NCI-H1694 (cell line): Measurements from ENCODE around the gene ACAP2.
"Not testable (repeated sequence)": the region's sequence is repeated elsewhere in the genome, so short reads cannot be mapped to it uniquely, and the experiment has no call there.

Experiments used
- DNase-seq: peaks from one replicate; lab custom pipeline; 2025; lab: John Stamatoyannopoulos, UW

The ACAP2 gene

DNA sequence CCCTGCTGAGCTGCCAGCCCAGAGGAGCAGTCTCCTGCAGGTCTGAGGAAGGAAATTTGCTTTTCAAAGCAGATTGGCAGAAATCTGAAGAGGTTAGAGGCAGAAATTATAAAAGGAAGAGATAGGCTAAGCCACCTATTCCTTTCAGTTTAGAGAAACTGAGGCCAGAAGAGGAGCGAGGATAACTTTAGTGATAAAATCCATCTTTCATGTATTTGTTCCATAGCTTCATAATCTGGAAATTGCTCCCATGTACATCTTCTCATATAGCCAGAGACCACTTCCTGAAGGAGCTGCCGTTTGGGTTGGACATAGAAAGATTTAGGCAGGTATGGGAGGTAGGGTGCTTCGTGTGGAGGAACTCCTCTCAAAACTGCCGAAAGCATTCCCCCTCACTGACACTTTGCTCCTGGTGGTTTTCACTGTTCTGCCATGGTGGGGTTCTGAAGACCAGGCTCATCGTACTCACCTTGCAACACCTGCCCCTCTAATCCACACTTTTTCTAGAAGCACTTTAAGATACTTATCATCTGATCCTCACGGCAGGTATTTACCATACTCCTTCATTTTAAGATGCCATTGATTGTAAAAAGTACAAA is 670 bp upstream of the ACAP2 start:
- no peak for DNase-seq

DNA sequence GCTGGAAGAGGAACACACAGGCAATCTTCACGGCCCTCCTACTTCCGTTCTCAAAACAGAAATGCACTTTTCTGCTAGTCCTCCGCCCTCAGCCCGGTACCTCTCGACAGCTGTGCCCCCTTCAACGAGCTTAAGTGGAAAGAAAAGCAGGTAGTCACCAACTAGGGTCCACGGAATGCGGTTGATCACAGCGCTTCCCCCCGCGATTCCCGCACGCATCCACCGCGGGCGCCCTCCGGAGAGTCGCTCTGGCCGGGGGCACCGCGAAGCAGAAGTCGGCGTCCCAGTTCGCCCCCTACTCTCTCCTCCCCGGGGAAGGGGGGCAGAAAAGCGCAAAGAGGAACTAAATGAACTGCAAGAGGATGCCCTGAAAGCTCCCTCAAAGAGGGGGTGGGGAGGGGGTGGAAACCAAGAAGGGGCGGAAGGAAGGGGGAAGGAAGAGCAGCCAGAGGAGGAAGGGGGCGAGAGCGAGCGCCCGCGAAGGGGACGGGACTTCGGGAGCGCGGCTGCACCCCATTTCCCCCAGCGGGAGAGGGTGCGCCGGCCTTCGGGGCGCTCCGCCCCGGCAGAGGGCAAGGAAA is 738 bp downstream of the ACAP2 start:
- DNase-seq, result no peak

DNA sequence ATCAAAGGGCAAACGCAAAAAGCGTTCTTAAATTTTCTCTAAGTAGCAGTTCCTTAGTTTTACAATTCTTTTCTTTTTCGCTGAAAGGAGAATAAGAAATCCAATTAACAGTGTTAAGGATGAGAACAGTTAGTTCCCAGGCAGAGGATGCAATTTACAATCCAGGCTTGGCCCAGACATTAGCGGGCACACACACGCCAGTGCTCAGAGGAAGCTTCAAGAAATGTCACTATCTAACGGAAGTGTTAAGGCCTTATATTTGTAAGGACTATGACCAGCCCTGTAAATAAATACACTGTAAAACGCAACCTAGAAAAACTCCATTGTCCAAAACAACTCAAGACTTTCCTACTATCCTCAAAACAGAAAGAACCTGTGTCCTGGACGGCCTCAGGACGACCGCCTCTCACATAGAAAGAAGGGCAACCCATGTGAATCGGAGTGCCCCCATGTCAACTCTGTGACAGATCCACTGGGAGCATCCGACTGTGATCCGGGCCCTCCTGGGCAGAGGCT is 1.3 kb downstream of the ACAP2 start:
- DNase-seq, result peak; percentile 7

DNA sequence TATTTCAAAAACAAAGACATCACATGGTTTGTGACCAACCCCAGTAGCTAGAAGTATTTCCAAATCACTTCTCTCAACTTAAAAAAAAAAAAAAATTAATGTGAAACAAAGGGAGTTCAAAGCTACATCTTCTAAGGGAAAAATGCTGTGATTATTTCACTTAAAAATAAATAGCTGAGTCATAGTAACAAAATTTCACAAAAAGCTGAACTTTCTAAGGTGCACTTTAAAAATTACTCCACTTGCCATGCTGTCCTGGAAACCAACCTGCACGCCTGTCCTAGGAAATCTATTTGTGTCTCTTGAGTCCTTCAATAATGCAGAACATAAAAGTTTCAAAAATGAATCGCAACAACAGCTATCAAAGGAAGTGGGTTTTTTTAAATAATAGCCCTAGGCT is 1.8 kb downstream of the ACAP2 start:
- no peak for DNase-seq

DNA sequence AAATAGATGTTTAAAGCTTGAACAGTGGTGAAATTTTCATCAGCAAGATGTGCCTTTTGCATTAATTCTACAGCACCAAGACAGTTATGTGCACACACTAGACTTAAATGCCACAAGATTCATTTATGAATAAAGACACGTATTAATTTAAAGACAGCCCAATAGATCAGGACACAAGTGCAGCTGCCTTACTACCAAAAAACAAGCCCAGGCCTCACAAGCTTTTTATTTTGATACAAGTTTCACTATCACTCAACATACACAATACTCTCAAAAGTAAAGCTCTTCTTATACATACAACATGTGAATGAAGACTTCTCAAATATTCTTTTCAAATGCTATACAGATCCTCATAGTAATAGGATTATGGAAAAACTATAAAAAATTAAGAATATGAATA is 2.4 kb downstream of the ACAP2 start:
- no peak for DNase-seq

DNA sequence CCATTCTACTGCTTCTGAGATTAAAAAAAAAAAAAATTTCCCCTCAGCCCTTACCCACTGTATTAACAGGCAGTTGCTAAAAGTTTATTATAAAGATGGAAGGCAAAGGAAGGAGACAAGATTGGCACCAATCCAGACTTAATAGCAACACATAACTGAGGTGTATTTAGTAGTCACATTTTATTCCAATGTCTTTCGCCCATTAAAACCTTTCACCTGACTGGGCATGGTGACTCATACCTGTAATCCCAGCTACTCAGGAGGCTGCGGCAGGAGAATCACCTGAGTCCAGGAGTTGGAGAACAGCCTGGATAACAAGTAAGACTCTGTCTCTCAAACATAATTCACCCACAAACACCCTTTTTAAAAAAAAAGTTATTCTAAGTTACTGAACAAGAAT is 4.4 kb downstream of the ACAP2 start:
- DNase-seq, result no peak

DNA sequence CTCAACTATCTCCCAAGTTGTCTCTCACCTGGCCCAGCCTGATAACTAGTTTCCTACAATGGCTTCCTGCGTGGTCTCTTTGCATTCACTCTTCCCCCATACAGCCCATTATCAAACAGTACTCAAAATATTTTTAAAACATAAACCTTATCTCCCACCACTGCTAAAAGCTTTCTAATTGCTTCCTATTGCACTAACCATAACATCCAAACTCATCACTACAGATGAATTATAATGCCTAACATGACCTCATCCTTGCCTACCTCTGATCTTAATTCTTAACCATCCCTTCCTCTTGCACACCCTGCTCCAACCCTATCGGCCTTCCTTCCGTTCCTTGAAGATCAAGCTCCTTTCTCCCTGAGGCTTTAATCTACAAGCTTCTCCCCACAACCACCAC is 17.0 kb downstream of the ACAP2 start:
- no peak for DNase-seq

DNA sequence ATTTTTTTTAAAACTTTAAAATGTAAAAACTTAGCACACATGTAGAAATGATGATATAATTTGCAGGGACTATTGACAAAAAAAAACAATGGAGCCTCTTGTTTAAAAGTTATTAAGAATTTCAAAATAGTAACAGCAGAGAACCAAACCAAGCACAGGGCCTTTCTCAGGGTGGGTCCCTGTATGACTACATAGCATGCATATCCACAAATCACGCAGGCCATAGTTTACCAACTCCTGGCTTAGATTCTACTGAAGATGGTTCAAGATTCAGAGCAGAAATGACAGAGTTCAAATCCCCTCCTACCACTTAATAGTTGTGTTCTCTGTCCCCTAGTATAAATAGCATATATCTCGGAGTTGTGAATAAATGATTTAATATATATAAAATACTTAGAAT is 19.0 kb downstream of the ACAP2 start:
- DNase-seq, result no peak

DNA sequence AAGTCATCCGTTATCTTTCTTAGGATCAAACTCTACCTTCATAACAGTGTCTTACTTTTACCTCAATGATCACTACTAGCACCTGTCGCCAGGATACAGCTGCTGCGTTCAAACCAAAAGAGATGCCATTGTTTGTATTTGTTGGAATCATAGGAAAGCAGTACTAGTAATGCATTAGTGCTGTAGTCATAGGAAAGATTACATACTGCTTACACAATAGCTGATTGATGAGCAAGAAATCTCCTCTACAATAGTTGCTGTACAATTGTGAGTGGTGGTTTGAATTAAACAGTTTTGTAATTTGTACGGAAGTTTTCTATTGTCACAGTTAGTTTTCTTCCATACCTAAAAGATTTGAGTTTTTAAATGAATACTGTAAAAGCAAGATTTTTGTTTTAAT is 21.4 kb downstream of the ACAP2 start:
- DNase-seq, result no peak

DNA sequence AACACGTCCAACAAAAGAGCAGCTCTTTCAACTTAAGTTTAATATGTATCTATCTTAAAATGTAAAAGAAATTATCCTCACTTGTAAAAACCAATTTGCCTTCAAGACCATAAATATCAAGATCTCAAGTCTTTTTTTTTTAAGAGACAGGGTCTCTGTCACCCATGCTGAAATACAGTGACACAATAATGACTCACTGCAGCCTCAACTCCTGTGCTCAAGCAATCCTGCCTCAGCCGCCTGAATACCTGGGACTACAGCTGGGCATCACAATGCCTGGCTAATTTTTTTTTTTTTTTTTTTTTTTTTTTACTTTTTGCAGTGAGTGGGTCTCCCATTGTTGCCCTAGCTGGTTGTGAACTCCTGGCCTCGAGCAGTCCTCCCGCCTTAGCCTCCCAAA is 26.0 kb downstream of the ACAP2 start:
- no peak for DNase-seq

DNA sequence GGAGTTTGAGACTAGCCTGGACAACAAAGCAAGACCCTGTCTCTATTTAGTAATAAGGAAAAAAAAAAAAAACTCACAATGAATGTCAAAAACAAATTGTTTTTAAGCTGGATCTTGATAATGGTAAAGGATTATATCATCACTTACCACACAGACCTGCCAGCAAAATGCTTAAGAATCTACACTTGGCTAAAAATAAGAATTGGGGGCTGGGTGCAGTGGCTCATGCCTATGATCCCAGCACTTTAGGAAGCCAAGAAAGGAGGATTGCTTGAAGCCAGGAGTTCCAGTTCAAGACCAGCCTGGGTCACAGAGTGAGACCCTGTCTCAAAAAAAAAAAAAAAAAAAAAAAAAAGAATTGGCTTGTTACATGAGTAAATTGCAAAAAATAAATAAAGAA is 31.0 kb downstream of the ACAP2 start:
- DNase-seq, result no peak

DNA sequence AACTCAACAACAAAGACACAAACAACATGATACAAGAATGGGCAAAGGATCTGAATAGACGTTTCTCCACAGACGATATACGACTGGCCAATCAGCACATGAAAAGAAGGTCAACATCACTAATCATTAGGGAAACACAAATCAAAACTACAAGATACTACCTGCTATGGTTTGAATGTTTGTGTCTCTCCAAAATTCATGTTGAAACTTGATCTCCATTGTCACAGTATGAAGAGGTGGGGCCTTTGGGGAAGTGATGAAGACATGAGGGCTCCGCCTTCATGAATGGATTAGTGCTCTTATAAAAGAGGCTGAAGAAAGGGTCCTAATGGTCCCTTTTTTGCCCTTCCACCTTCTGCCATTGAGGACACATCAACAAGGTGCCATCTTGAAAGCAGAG is 32.3 kb downstream of the ACAP2 start:
- no peak for DNase-seq

DNA sequence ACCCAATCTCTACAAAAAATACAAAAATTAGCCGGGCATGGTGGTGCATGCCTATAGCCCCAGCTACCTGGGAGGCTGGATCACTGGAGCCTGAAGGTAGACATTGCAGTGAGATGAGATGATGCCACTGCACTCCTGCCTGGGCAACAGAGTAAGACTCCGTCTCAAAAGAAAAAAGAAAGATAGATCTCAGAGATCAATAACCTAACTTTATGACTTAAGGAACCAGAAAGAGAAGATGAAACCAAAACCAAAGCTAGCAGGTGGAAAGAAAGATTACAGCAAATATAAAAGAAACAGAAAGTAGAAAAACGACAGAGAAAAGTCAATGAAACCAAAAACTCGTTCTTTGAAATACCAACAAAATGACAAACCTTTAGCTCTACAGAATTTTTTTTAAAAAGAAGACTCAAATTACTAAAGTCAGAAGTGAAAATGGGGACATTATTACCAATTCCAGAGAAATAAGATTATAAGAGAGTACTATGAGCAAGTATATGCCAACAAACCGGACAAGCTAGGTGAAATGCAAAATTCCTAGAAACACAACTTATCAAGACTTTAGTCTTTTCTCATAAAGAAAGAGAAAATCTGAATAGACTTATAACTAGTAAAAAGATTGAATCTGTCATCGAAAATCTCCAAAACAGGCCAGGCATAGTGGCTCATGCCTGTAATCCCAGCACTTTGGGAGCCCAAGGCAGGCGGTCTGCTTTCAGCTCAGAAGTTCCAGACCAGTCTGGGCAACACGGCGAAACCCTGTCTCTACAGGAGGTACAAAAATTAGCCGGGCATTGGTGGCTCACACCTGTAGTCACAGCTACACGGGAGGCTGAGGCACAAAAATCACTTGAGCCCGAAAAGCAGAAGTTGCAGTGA is 35.0 kb downstream of the ACAP2 start:
- DNase-seq, result no peak

DNA sequence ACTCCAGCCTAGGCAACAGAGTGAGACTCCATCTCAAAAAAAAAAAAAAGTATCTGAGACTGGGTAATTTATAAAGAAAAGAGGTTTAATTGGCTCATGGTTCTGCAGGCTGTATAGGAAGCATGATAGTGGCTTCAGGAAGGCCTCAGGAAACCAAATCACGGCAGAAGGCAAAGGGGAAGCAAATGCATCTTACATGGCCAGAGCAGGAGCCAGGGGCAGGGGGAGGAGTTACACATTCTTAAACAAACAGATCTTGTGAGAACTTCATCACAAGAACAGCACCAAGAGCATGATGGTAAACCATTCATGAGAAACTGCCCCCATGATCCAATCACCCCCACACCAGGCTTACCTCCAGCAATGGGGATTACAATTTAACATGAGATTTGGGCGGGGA is 37.2 kb downstream of the ACAP2 start:
- DNase-seq, result no peak

DNA sequence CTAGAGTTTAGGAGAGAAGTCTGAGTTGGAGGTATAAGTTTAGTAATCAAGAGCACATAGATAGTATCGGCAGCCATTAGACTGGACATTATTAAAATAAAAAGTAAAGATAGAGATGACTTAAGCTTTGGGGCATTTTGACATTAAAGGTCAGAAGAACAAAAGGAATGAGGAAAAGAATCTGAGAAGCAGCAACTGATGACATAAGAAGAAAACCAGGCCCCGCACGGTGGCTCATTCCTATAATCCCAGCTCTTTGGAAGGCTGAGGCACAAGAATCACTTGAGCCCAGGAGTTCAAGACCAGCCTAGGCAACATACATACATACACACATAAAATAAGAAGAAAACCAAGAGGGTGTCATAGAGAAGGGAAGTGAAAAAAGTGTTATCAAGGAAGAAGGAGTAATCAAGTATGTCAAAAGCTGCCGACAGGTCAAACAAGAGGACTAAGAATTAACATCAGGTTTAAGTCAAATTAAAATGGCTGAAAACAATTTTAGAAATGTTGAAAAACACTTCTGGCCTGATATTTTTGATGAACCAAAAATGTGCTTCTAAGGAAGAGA is 38.9 kb downstream of the ACAP2 start:
- no peak for DNase-seq

DNA sequence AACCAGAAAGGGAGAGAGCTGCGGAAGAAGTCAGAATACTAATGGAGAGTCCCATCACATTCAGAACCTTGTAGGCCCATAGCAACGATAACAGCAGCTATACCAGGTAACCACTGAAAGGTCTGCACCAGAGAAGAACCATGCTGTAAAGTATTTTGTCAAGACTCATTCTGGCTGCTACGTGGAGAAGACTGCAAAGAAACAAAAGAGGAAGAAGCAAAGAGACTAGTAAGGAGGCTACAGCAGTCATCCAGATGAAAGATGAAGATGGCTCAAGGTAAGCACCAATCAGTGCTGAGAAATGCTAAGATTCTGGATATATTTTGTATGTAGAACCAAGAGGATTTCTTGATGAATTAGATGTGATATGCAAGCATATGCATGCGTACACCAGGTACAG is 39.6 kb downstream of the ACAP2 start:
- DNase-seq, result no peak

DNA sequence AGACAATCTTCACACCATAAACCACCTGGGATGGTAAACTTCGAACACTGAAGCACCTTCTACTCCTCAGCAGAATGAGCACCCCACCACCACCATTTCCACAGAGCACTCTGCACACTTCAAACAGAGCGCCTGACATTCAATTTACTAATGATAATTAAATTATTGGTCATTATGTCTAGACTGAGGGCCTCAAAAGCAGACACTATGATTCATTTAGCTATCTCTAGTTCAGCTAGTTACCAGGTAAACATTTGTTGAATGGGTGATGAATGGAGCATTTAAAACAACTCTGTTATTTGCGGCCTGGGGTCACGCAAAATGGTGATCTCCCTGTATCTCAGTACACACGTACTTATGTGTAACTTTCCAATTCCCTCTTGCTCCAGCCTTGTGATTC is 40.9 kb downstream of the ACAP2 start:
- no peak for DNase-seq

DNA sequence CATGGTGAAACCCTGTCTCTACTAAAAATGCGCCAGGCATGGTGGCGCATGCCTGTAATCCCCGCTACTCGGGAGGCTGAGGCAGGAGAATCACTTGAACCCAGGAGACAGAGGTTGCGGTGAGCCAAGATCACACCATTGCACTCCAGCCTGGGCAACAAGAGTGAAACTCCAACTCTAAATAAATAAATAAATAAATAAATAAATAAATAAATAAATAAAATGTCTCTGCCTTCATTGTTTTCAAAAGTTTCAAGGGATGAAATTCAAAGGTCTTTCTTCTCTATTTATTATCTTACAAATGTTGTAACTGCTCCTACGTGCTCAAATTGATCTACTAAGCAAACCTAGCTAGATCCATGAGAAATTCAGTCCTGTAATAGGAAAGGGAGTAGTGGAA is 44.4 kb downstream of the ACAP2 start:
- not testable (repeated sequence) for DNase-seq

DNA sequence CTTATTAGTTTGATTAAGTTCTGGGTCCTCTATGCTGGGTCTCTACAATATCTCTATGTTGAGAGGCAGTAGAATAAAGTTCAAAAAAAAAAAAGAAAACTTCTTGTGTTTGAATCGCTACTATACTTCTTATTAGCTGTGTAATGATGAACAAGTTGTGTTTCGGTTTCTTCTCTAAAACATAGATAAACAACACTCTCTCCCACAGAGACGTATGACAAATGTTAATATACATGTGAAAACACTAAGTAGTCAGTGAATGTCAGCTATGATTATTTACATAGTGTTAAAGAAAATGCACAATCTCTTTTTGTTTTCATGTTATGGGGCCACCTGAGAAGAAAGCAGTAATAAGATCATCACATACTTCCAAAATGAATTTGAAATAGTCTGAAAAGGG is 45.3 kb downstream of the ACAP2 start:
- no peak for DNase-seq

DNA sequence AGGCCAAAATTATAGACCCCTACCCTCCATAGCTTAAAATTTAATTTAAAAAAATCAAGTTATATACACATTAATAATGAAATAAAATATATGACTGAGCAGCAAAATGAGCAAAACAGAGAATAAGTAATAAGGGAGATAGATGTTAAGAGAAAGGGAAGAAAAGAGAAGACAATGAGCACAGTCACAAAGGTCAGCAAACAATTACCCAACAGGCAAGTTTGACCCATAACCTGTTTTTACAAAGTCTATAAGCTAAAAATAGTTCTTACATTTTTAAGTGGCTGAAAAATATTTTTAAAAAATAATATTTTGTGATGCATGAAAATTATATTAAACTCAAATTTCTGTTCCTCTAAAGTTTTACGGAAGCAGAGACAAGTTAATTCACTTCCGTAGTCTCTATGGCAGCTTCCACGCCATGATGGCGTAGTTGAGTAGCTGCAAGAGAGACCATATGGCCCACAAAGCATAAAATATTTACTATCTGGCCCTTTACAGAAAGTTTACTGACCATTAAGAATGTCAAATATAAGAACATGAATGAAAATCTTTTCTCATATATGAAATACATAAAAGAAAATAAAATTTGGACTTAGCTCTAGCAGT is 47.5 kb downstream of the ACAP2 start:
- DNase-seq, result no peak

DNA sequence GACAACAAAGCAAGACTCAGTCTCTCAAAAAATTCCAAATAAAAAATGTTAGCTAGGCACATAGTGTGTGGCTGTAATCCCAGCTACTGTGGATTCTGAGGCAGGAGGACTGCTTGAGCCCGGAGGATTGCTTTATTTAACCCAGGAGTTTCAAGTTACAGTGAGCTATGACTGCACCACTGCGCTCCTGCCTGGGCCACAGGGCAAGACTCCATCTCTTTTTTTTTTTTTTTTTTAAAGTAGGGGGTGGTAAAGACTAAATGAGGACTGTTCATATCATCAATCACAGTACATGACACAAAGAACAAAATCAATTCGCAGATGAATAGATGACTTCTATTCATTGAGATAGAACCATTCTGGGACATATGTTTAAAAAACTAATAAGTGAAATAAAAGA is 48.1 kb downstream of the ACAP2 start:
- DNase-seq, result no peak

DNA sequence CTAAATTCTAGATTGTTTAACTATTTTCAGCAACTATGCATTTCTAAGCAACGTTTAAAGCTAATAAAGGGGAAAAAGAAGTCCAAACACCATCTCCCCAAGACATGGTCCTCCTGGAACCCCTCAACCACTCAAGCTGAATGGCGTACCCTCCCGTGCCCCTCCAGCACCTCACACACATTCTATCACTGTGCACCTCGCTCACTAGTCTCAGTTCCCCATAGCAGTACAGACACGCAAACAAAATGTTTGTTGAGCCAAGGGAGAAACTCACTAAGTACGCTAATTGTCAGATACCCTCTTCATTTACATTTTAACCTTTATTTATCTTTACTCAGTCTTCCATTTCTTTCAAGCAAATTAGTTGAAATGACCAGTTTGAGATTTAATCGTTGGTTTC is 48.8 kb downstream of the ACAP2 start:
- no peak for DNase-seq

DNA sequence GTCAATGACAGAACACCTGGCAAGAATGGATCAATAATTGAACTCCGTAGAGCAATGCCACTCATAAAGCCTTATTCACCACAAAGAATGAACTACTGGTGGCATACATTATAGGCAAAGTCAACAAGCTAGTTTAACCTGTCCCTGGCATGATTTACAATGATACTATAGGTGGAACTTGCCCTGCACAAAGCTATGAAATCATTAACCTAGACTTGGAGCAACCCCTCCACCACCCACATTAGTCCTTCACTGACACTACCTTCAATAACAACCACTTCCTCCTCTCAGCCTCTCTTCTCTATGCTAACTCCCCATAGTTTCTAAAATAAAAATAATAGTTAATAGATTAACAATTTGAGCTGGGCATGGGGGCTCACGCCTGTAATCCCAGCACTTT is 54.4 kb downstream of the ACAP2 start:
- no peak for DNase-seq
